ENCODE results near the gene SENP1. TPM values are rescaled to one million over a fixed set of nuclear protein-coding genes. Genes with fewer than 3 reads are reported as not detected.
A peak's percentile ranks its signal among the peaks of the same experiment; 100 is the strongest.

Gene SENP1
- total and polyA plus RNA-seq, 2 of the 13 experiments (the other 11 are each of a cell fraction or from before 2014, with no cell fraction given), result 14.0 to 20.2 TPM

GRCh38 chr12:48023386-48023785, 82.5 kb downstream of the SENP1 start (continued):
- TF ChIP-seq ZNF563 (CRISPR knock-in tag; IDR thresholded peaks at IDR 0.05), result no peak
- TF ChIP-seq ZNF317 (CRISPR knock-in tag; IDR thresholded peaks at IDR 0.05), result no peak
- TF ChIP-seq SP140L (CRISPR knock-in tag; IDR thresholded peaks at IDR 0.05; ENCODE audit: borderline replicate concordance), result no peak

GRCh38 chr12:48022676-48023385, 83.0 kb downstream of the SENP1 start:
- in situ Hi-C loops (cut with HindIII; ENCODE audit: extremely low pct_ligation_motif_present, low pct_unique_long_range_greater_than_20kb) (no loop called here), intact Hi-C loops (cut with micrococcal nuclease; ENCODE audit: unreplicated experiment) (loop anchor here (2.0 to 10.0 kb wide), 2 partner anchors 18 to 58 kb away; partner anchors contain the start of genes COL2A1 and TMEM106C)
- no peaks in the 10 kb centered on the region for H4K20me1 ChIP-seq (ENCODE audit: insufficient read depth, low read length)
- FAIRE-seq (peak; percentile 64), DNase-seq (ENCODE audit: low spot score) (peak; percentile 44), ATAC-seq (peak; percentile 38)
- no peak overlapping the region for H3K9ac ChIP-seq (ENCODE audit: insufficient read depth, low read depth, low read length)
- H3K4me3 ChIP-seq (replicated peaks in 1 of 3; ENCODE audit: insufficient read depth in 1 of 3, low read depth in 2 of 3, low read length in 3 of 3), result no peak overlapping the region
- WGBS (ENCODE audit: low lambda C conversion rate), result 12% methylated on average over 7 of the region's 7 CpGs
- H3K9me3 ChIP-seq (ENCODE audit: low read length), result no peaks in the 10 kb centered on the region
- H3K4me1 ChIP-seq (ENCODE audit: insufficient read depth, low read length), result peaks cover 74% of the 10 kb centered on the region
- H3K27ac ChIP-seq (ENCODE audit: extremely low read length, insufficient read depth, low read length), result no peak overlapping the region
- H3K36me3 ChIP-seq (replicated peaks in 1 of 2; ENCODE audit: control insufficient read depth in 1 of 2, insufficient read depth in 2 of 2, low read length in 2 of 2), result no peaks in the 10 kb centered on the region
- POLR2A ChIA-PET, result interaction anchor here (1.4 kb wide), 2 partner anchors 15 to 18 kb away, joined by 3 to 5 read pairs; no protein-coding TSS in a partner anchor
- peaks cover 3 to 6% of the 10 kb centered on the region in 2 experiments; a peak in 1 of 5 replicates for H3K27me3 ChIP-seq (ENCODE audit: control insufficient read depth in 1 of 2, insufficient read depth in 2 of 2, low read length in 2 of 2)
- CTCF ChIA-PET (ENCODE audit: low intra/inter-chr PET ratio, low total read pairs), result no interaction called here
- no peaks in the 10 kb centered on the region for H3K79me2 ChIP-seq (ENCODE audit: insufficient read depth, low read length)
- H3K4me2 ChIP-seq (ENCODE audit: low read depth, low read length), result peak overlapping the region; percentile 45
- no TSS peak for BruUV-seq (replicated peaks)
- H2AFZ ChIP-seq (ENCODE audit: low read length), result no peak overlapping the region
- TF ChIP-seq ZNF232 (CRISPR knock-in tag; IDR thresholded peaks at IDR 0.05; ENCODE audit: borderline replicate concordance) (no peak), KDM6A (CRISPR knock-in tag; IDR thresholded peaks at IDR 0.05; ENCODE audit: low read depth) (0 out of 2 replicates have a peak, but pooled peaks have one; percentile 16), HNF4A (CRISPR knock-in tag; IDR thresholded peaks at IDR 0.05) (peak; percentile 28; the same call in 1 of the 2 replicates), PCBP2 (optimal IDR thresholded peaks at IDR 0.05; ENCODE audit: low read depth, low read length, poor library complexity, severe bottlenecking) (no peak), MXD1 (CRISPR knock-in tag; IDR thresholded peaks at IDR 0.05) (no peak), ZNF281 (CRISPR knock-in tag; IDR thresholded peaks at IDR 0.05; ENCODE audit: borderline replicate concordance) (peak; percentile 95), EP300 (IDR thresholded peaks at IDR 0.05; ENCODE audit: low read depth in 2 of 2, low read length in 2 of 2) (peak in 1 of 2 experiments; percentile 54; a peak in 1 of 4 replicates), EP300 (CRISPR knock-in tag; IDR thresholded peaks at IDR 0.05; ENCODE audit: borderline replicate concordance) (no peak), ARID5B (CRISPR knock-in tag; IDR thresholded peaks at IDR 0.05) (peak; percentile 67), ZGPAT (CRISPR knock-in tag; IDR thresholded peaks at IDR 0.05) (no peak)

Measured in HepG2 (cell line).